Spleen (tissue), 7 donors: ENCODE results near the gene PMIS2.

Source experiments
- CTCF ChIP-seq, 11 experiments: fragments of 200-600 bp in 7 of 11; fragments of 450-650 bp in 4 of 11; sonication (generic) in 4 of 11; IDR thresholded peaks in 8 of 11; conservative IDR thresholded peaks in 3 of 11; 1 replicate in 7 of 11; 2 replicates in 4 of 11; pipeline versions ENCODE4 v1.4.0 to v1.8.0; 2016 to 2021; ENCODE audit warnings: antibody characterized with exemption in 11 of 11, inconsistent platforms in 4 of 11, mild to moderate bottlenecking in 1 of 11
- POLR2A ChIP-seq, 3 donors: fragments of 450-650 bp; IDR thresholded peaks; one replicate each; pipeline ENCODE4 v1.5.1; 2017; ENCODE audit warnings: antibody characterized with exemption in 3 of 3, mild to moderate bottlenecking in 1 of 3
- POLR2AphosphoS5 ChIP-seq, 3 donors: sonication (generic); formaldehyde crosslinking; IDR thresholded peaks; one replicate each; pipeline ENCODE4 v1.5.1; 2017; ENCODE audit warnings: antibody characterized with exemption in 3 of 3
- donor health status: DM: no; HTN: no; CAD: no; lungs with moderate emphysema.
- donor health status: DM: no; HTN: no; CAD: no.
- donor health status: DM: no; HTN: no; CAD: no.

- no peak for TF ChIP-seq CTCF (IDR thresholded peaks at IDR 0.05 in 8 of 11, conservative IDR thresholded peaks at IDR 0.05 in 3 of 11)
- TF ChIP-seq POLR2AphosphoS5 (IDR thresholded peaks at IDR 0.05), result no peak
- TF ChIP-seq POLR2A (IDR thresholded peaks at IDR 0.05), result no peak
Measured at GRCh38 chr19:35578707-35579106, 7.3 kb upstream of the PMIS2 start.
